Dedifferentiated amniotic fluid mesenchymal stem cell (primary cell): Measurements from ENCODE around the gene MNT.
A peak's percentile ranks its signal among the peaks of the same experiment; 100 is the strongest.
"Not testable (repeated sequence)": the region's sequence is repeated elsewhere in the genome, so short reads cannot be mapped to it uniquely, and the experiment has no call there.

Source experiments
- DNase-seq: peaks from one replicate; pipeline ENCODE4 v3.0.0-alpha.2; 2016; ENCODE audit errors: extremely low spot score

Gene MNT

GRCh38 chr17:2400877-2401425 is at the start of gene MNT:
TSS of gene MNT (minus strand) at chr17:2401060. CDS start at chr17:2400712, 348 bp downstream.
- peak; percentile 89 for DNase-seq

- no peak for DNase-seq
Measured at GRCh38 chr17:2450016-2450650, 49.3 kb upstream of the MNT start.

GRCh38 chr17:2449486-2449885 is 48.6 kb upstream of the MNT start:
- DNase-seq: peak; percentile 35

- DNase-seq: not testable (repeated sequence)
Measured at GRCh38 chr17:2447479-2447878, 46.6 kb upstream of the MNT start.

GRCh38 chr17:2445638-2446037 is 44.8 kb upstream of the MNT start:
- no peak for DNase-seq

GRCh38 chr17:2444382-2444781 is 43.5 kb upstream of the MNT start:
- DNase-seq: no peak

GRCh38 chr17:2442166-2442565 is 41.3 kb upstream of the MNT start:
- no peak for DNase-seq

GRCh38 chr17:2440930-2441329 is 40.1 kb upstream of the MNT start:
- no peak for DNase-seq

GRCh38 chr17:2439997-2440396 is 39.1 kb upstream of the MNT start:
- not testable (repeated sequence) for DNase-seq

GRCh38 chr17:2438823-2439222 is 38.0 kb upstream of the MNT start:
- no peak for DNase-seq

GRCh38 chr17:2436316-2436905 is 35.6 kb upstream of the MNT start:
- no peak for DNase-seq

GRCh38 chr17:2435862-2436261 is 35.0 kb upstream of the MNT start:
- no peak for DNase-seq

- DNase-seq: no peak
Measured at GRCh38 chr17:2435181-2435741, 34.4 kb upstream of the MNT start.

GRCh38 chr17:2433696-2434095 is 32.8 kb upstream of the MNT start:
- DNase-seq: no peak

- no peak for DNase-seq
Measured at GRCh38 chr17:2427910-2428309, 27.1 kb upstream of the MNT start.

GRCh38 chr17:2427215-2427614 is 26.4 kb upstream of the MNT start:
- no peak for DNase-seq

GRCh38 chr17:2423271-2423670 is 22.4 kb upstream of the MNT start:
- no peak for DNase-seq

- DNase-seq: no peak
Measured at GRCh38 chr17:2421315-2422147, 20.7 kb upstream of the MNT start.

- no peak for DNase-seq
Measured at GRCh38 chr17:2420176-2420575, 19.3 kb upstream of the MNT start.

- no peak for DNase-seq
Measured at GRCh38 chr17:2419486-2419885, 18.6 kb upstream of the MNT start.

- no peak for DNase-seq
Measured at GRCh38 chr17:2418572-2418971, 17.7 kb upstream of the MNT start.

- peak; percentile 86 for DNase-seq
Measured at GRCh38 chr17:2416010-2416734, 15.3 kb upstream of the MNT start.
